Endothelial cell of umbilical vein (primary cell): ENCODE data around the gene SHISA9.

Experiments
- POLR2A ChIP-seq: IDR thresholded peaks from 2 replicates; pipeline ENCODE4 v1.6.1; 2012; ENCODE audit warnings: low read depth, mild to moderate bottlenecking, control low read depth, low read length
- POLR2AphosphoS5 ChIP-seq: IDR thresholded peaks from 2 replicates; pipeline ENCODE4 v1.6.1; 2012; ENCODE audit warnings: low read depth, mild to moderate bottlenecking, control low read depth, low read length, moderate library complexity; ENCODE audit not compliant: insufficient read depth
- TF ChIP-seq, protein P1 (sequence below), 2 donors: IDR thresholded peaks; 1 replicate in 1 of 2; 2 replicates in 1 of 2; pipeline ENCODE4 v1.5.1; 2011; ENCODE audit warnings: low read length in 2 of 2, mild to moderate bottlenecking in 2 of 2, moderate library complexity in 2 of 2, control low read depth in 1 of 2, inconsistent platforms in 1 of 2, low read depth in 1 of 2; ENCODE audit not compliant: insufficient read depth in 1 of 2; ENCODE audit errors: extremely low read depth in 1 of 2

DNA sequence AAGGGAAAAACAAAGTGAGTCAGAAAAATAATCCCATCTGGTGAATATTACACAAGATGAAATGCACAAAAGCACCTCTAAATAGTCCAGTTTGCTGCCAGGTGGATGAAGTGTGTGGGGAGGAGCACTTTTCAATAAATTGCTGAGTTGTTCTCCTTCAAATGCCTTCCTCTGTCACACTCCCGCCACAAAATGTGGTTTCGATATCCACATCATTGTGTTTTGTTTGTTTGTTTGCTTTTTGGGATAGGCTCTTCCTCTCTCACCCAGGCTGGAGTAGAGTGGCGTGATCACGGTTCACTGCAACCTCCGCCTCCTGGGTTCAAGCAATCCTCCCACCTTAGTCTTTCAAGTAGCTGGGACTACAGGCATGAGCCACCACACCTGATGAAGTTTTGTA lies 24.6 kb upstream of the SHISA9 start:
- TF ChIP-seq, protein P1, sequence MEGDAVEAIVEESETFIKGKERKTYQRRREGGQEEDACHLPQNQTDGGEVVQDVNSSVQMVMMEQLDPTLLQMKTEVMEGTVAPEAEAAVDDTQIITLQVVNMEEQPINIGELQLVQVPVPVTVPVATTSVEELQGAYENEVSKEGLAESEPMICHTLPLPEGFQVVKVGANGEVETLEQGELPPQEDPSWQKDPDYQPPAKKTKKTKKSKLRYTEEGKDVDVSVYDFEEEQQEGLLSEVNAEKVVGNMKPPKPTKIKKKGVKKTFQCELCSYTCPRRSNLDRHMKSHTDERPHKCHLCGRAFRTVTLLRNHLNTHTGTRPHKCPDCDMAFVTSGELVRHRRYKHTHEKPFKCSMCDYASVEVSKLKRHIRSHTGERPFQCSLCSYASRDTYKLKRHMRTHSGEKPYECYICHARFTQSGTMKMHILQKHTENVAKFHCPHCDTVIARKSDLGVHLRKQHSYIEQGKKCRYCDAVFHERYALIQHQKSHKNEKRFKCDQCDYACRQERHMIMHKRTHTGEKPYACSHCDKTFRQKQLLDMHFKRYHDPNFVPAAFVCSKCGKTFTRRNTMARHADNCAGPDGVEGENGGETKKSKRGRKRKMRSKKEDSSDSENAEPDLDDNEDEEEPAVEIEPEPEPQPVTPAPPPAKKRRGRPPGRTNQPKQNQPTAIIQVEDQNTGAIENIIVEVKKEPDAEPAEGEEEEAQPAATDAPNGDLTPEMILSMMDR (IDR thresholded peaks at IDR 0.05; ENCODE audit: extremely low read depth in 1 of 2, insufficient read depth in 1 of 2, low read depth in 1 of 2, low read length in 2 of 2): no peak
- no peak for TF ChIP-seq POLR2A
- TF ChIP-seq POLR2AphosphoS5: no peak
